Astrocyte (in vitro differentiated cells and primary cell): ENCODE measurements around the gene UBASH3A. TPM values are rescaled to one million over a fixed set of nuclear protein-coding genes. Genes with fewer than 3 reads are reported as not detected.

Source experiments
- DNase-seq: peaks from one replicate; pipeline ENCODE4 v3.0.0-alpha.2; 2010; ENCODE audit warnings: low read depth
- FAIRE-seq: peaks from 2 replicates; lab custom pipeline; 2011; peaks lifted over from hg19 to GRCh38; lab: Jason Lieb, UNC
- H2AFZ ChIP-seq: 2 replicates; pipeline ENCODE4 v1.6.0; 2012; ENCODE audit warnings: low read depth, low read length, inconsistent platforms
- H3K27ac ChIP-seq: 2 replicates; pipeline ENCODE4 v1.5.1; 2011; ENCODE audit warnings: low read depth, low read length, inconsistent platforms
- H3K27me3 ChIP-seq: 2 replicates; pipeline ENCODE4 v1.6.0; 2011; ENCODE audit warnings: low read length, inconsistent platforms; ENCODE audit not compliant: insufficient read depth
- H3K36me3 ChIP-seq: 2 replicates; pipeline ENCODE4 v1.5.1; 2011; ENCODE audit warnings: low read length, inconsistent platforms; ENCODE audit not compliant: insufficient read depth
- H3K4me1 ChIP-seq: 2 replicates; pipeline ENCODE4 v1.5.1; 2011; ENCODE audit warnings: low read length, inconsistent platforms; ENCODE audit not compliant: insufficient read depth
- H3K4me2 ChIP-seq: 2 replicates; pipeline ENCODE4 v1.6.0; 2012; ENCODE audit warnings: low read length, inconsistent platforms
- H3K4me3 ChIP-seq: 2 replicates; pipeline ENCODE4 v1.5.1; 2011; ENCODE audit warnings: low read depth, mild to moderate bottlenecking, low read length, inconsistent platforms; ENCODE audit not compliant: insufficient read depth
- H3K79me2 ChIP-seq: 2 replicates; pipeline ENCODE4 v1.6.0; 2012; ENCODE audit warnings: mild to moderate bottlenecking, low read length, inconsistent platforms; ENCODE audit not compliant: insufficient read depth
- H3K9ac ChIP-seq: 2 replicates; pipeline ENCODE4 v1.6.0; 2012; ENCODE audit warnings: mild to moderate bottlenecking, low read length, inconsistent platforms
- H3K9me3 ChIP-seq: 2 replicates; pipeline ENCODE4 v1.5.1; 2012; ENCODE audit warnings: low read depth, mild to moderate bottlenecking, low read length, inconsistent platforms; ENCODE audit not compliant: insufficient read depth
- H4K20me1 ChIP-seq: 2 replicates; pipeline ENCODE4 v1.6.0; 2012; ENCODE audit warnings: low read length, inconsistent platforms; ENCODE audit not compliant: insufficient read depth
- H3K27ac Mint-ChIP-seq: one replicate; pipeline ENCODE4 v1.8.0; 2021; ENCODE audit warnings: mild to moderate bottlenecking, mixed read lengths; ENCODE audit not compliant: unreplicated experiment
- H3K27me3 Mint-ChIP-seq: one replicate; pipeline ENCODE4 v1.8.0; 2021; ENCODE audit warnings: low read depth, mixed read lengths; ENCODE audit not compliant: unreplicated experiment
- H3K36me3 Mint-ChIP-seq: one replicate; pipeline ENCODE4 v1.8.0; 2021; ENCODE audit warnings: low read depth, mixed read lengths; ENCODE audit not compliant: unreplicated experiment
- H3K4me1 Mint-ChIP-seq: one replicate; pipeline ENCODE4 v1.8.0; 2021; ENCODE audit warnings: low read depth, mixed read lengths; ENCODE audit not compliant: unreplicated experiment
- H3K4me3 Mint-ChIP-seq: one replicate; pipeline ENCODE4 v1.8.0; 2021; ENCODE audit warnings: mild to moderate bottlenecking, moderate library complexity, mixed read lengths; ENCODE audit not compliant: unreplicated experiment
- H3K9me3 Mint-ChIP-seq: one replicate; pipeline ENCODE4 v1.8.0; 2021; ENCODE audit warnings: mild to moderate bottlenecking, mixed read lengths; ENCODE audit not compliant: unreplicated experiment
- CTCF ChIP-seq: IDR thresholded peaks from 2 replicates; pipeline ENCODE4 v1.5.1; 2011; ENCODE audit warnings: low read depth, mild to moderate bottlenecking, inconsistent platforms, low read length, moderate library complexity; ENCODE audit not compliant: insufficient read depth
- EZH2 ChIP-seq: IDR thresholded peaks from 2 replicates; pipeline ENCODE4 v1.6.1; 2012; ENCODE audit warnings: mild to moderate bottlenecking, low read length, inconsistent platforms; ENCODE audit not compliant: insufficient read depth
- total RNA-seq: library from RNA; stranded (reverse); gene quantifications from 2 replicates; pipeline ENCODE4 v1.2.1, GENCODE V29; 2021

The UBASH3A gene
- total RNA-seq, 1 donor from 2014 or later, result not detected

DNA sequence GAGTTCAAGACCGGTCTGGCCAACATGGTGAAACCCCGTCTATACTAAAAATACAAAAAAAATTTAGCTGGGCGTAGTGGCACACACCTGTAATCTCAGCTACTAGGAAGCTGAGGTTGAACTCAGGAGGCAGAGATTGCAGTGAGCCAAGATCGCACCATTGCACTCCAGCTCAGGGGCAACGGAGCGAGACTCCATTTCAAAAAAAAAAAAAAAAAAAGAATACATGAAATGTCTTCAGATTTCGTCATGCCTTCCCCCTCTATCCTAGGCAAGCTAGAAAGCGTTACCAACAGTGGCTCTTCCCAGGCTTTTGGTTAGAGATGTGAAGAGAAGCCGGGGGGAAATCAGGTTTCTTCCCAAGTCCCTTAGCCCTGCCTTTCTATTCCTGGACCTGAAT is 41.0 kb upstream of the UBASH3A start:
- H3K27me3 ChIP-seq, result no peaks in the 10 kb centered on the region
- TF ChIP-seq CTCF (no peak), EZH2 (no peak)
- no peaks in the 10 kb centered on the region for H3K36me3 ChIP-seq
- H4K20me1 ChIP-seq, result no peaks in the 10 kb centered on the region
- H3K4me1 ChIP-seq, result no peaks in the 10 kb centered on the region
- no peak overlapping the region for H3K9ac ChIP-seq
- DNase-seq (no peak), FAIRE-seq (no peak)
- no peak overlapping the region for H3K4me3 ChIP-seq
- no peaks in the 10 kb centered on the region for H3K36me3 Mint-ChIP-seq
- H3K4me1 Mint-ChIP-seq, result no peaks in the 10 kb centered on the region
- H3K27me3 Mint-ChIP-seq, result peaks cover 34% of the 10 kb centered on the region
- no peak overlapping the region for H3K4me2 ChIP-seq
- peaks cover 3% of the 10 kb centered on the region for H3K9me3 Mint-ChIP-seq
- H3K9me3 ChIP-seq, result no peaks in the 10 kb centered on the region
- H3K27ac ChIP-seq, result no peak overlapping the region
- no peak overlapping the region for H3K27ac Mint-ChIP-seq
- no peak overlapping the region for H2AFZ ChIP-seq
- H3K79me2 ChIP-seq, result no peaks in the 10 kb centered on the region
- no peak overlapping the region for H3K4me3 Mint-ChIP-seq

GRCh38 chr21:42363312-42363711 is 40.4 kb upstream of the UBASH3A start:
- Mint-ChIP-seq H3K27ac (no peak overlapping the region), H3K27me3 (peaks cover 33% of the 10 kb centered on the region), H3K36me3 (no peaks in the 10 kb centered on the region), H3K4me3 (no peak overlapping the region), H3K9me3 (peaks cover 3% of the 10 kb centered on the region), H3K4me1 (no peaks in the 10 kb centered on the region)
- FAIRE-seq, result no peak
- H3K9me3 ChIP-seq, result no peaks in the 10 kb centered on the region
- H3K27me3 ChIP-seq, result no peaks in the 10 kb centered on the region
- H3K4me2 ChIP-seq, result no peak overlapping the region
- no peak for DNase-seq
- H3K36me3 ChIP-seq, result no peaks in the 10 kb centered on the region
- H3K79me2 ChIP-seq, result no peaks in the 10 kb centered on the region
- H3K9ac ChIP-seq, result no peak overlapping the region
- no peak for TF ChIP-seq EZH2
- TF ChIP-seq CTCF, result no peak
- H4K20me1 ChIP-seq, result no peaks in the 10 kb centered on the region
- H3K4me3 ChIP-seq, result no peak overlapping the region
- no peak overlapping the region for H2AFZ ChIP-seq
- H3K27ac ChIP-seq, result no peak overlapping the region
- no peaks in the 10 kb centered on the region for H3K4me1 ChIP-seq

GRCh38 chr21:42364304-42364865 is 39.3 kb upstream of the UBASH3A start:
- H3K4me1 ChIP-seq, result no peaks in the 10 kb centered on the region
- no peak for DNase-seq
- H3K27me3 ChIP-seq, result no peaks in the 10 kb centered on the region
- H3K4me2 ChIP-seq, result no peak overlapping the region
- no peak overlapping the region for H3K27ac Mint-ChIP-seq
- H3K27ac ChIP-seq, result no peak overlapping the region
- H3K79me2 ChIP-seq, result no peaks in the 10 kb centered on the region
- H2AFZ ChIP-seq, result no peak overlapping the region
- H3K9ac ChIP-seq, result no peak overlapping the region
- H3K36me3 ChIP-seq, result no peaks in the 10 kb centered on the region
- H3K27me3 Mint-ChIP-seq, result peaks cover 33% of the 10 kb centered on the region
- peaks cover 3% of the 10 kb centered on the region for H3K9me3 Mint-ChIP-seq
- H3K4me1 Mint-ChIP-seq, result no peaks in the 10 kb centered on the region
- no peak overlapping the region for H3K4me3 ChIP-seq
- H4K20me1 ChIP-seq, result no peaks in the 10 kb centered on the region
- no peak for TF ChIP-seq CTCF
- no peak for TF ChIP-seq EZH2
- H3K4me3 Mint-ChIP-seq, result no peak overlapping the region
- no peak for FAIRE-seq
- no peaks in the 10 kb centered on the region for H3K9me3 ChIP-seq
- no peaks in the 10 kb centered on the region for H3K36me3 Mint-ChIP-seq
